GM21717 (cell line): ENCODE data around the gene RXRB.

ENCODE experiments used
- ATAC-seq: cut with Tn5 transposase; IDR thresholded peaks from one replicate; pipeline ENCODE4 v1.9.1; 2021; ENCODE audit warnings: mild to moderate bottlenecking, moderate library complexity; ENCODE audit not compliant: unreplicated experiment

The RXRB gene

DNA sequence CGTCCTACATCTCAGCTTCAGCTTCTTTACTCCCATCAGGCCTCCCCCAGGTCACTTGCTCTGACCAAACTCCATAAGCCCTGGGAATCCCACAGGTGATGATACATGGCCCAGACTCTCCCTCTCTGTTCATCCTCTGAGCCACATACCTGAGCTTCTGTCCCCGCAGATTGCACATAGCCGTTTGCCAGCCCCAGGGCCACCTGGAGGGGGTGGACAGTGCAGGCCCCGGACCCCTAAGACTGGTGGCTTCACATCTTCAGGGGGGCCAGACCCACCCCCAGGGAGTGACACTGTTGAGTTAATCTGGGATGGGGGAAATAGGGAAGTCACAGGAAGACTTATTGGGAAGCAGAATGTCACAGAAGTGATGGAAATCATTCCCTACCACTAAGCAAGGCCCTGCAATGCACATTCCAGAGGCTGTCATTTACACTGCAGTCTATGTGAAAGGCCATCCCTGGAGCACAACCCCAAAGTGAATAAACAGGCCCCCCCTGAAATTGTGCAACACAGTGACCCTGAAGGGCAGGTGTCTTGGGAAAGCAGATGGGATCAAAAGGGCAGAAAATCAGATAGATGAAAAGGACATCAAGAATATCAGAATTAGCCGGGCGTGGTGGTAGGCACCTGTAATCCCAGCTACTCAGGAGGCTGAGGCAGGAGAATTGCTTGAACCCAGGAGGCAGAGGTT, 2.2 kb downstream of the RXRB start:
- no peak for ATAC-seq

DNA sequence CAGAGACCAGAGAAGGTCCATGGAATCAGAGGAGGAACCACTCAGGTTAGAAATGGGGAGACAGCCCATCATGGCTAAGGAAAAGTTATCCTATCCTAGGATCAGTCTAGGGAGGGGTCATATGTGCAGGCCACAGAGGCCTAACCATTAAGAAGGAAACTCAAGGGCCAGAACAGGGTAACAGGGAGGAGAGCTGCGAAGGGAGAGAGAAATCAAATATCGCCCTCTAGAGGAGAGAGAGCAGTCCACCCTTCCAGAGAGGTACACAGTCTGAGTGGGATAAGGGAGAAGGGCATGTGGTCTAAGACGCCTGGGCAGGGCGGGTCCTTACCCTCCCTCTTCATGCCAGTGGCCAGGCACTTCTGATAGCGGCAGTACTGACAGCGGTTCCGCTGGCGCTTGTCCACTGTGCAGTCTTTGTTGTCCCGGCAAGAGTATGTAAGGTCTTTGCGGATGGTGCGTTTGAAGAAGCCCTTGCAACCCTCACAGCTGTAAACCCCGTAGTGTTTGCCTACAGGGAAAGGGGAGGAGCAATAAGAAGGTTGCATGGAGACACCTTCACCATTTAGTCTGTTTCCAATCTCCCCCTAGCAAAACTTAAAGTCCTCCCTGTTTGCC, 2.9 kb downstream of the RXRB start:
- no peak for ATAC-seq

GRCh38 chr6:33195304-33196165, 4.9 kb downstream of the RXRB start:
- ATAC-seq, result no peak

- no peak for ATAC-seq
Measured at GRCh38 chr6:33194431-33194979, 6.0 kb downstream of the RXRB start.

GRCh38 chr6:33193619-33194018, 6.8 kb downstream of the RXRB start:
- ATAC-seq, result no peak

GRCh38 chr6:33192671-33193602, 7.5 kb downstream of the RXRB start:
- no peak for ATAC-seq

- ATAC-seq, result no peak
Measured at GRCh38 chr6:33192105-33192646, 8.3 kb downstream of the RXRB start, which contains the start of gene COL11A2. Gene COL11A2 (minus strand): TSS chr6:33192467. CDS start chr6:33192240, 227 bp downstream.

DNA sequence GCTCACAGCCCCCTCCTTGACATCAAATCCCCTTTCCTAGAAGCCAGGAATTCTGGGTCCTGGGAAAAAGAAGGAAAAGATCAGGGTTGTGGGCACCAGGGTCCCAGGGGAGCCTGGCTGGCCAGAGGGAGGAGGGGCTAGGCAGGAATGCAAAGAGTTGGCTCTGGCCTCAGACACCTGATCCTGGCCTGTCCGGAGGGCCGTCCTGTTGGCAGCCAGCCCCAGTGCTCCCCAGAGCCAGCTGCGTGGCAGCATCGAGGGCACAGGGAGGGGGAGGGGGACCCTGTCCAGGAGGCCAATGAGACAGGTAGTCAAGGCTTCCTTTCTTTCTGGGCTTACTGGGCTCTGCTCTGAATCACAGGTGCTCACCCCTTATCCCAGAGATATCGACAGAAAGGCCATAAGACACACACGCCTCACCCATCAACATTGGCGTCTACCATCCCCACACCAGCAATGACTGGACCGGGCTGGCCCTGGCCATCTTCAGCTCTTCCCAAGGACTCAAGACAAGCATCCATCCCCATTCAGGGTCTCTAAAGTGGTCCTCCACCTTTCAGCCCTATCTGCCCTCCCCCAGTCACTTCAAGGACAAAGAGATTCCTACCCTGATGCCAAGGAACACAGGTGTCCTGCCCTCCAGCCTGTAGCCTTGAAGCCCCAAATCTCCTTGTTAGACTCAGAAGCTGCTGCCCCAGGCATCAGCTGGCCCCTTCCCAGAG, 8.9 kb downstream of the RXRB start:
- no peak for ATAC-seq

- ATAC-seq, result no peak
Measured at GRCh38 chr6:33190504-33191107, 9.9 kb downstream of the RXRB start.

DNA sequence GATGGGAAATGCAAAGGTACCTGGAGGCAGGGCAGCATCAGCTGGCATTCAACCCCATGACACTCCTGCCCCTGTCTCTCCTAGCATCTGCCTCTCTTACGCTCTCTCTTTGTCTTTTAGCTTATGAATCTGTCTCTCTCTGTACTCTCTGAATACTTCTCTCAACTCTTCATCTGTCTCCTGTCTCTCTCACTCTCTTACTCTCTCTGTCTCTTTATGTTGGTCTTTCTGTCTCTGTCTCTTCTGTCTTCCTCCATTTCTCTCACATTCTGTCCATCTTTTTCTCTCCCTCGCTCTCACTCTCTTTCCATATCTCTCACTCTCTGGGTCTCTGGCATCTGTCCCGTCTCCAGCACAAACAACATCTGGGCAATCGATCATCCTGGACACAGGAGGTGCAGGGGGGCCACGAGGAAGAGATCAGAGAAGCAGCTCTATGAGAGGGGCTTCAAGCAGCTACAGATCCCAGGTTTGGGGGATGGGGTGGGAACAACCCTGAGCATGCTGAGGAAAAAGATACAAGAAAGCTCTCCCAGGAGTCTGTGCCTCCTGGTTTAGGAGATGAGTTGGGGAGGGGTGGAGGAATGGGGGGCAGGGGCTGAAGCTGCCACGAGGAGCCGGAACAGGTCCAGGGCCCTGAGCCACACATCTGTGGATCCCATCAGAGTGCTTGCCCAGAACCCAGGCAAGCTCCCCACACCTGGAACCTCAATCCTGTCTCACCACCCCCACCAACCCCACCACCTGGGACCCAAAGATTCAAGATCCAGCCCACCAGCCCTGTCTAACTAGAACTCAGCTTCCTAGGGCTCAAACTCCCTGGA, 10.6 kb downstream of the RXRB start:
- ATAC-seq, result no peak

DNA sequence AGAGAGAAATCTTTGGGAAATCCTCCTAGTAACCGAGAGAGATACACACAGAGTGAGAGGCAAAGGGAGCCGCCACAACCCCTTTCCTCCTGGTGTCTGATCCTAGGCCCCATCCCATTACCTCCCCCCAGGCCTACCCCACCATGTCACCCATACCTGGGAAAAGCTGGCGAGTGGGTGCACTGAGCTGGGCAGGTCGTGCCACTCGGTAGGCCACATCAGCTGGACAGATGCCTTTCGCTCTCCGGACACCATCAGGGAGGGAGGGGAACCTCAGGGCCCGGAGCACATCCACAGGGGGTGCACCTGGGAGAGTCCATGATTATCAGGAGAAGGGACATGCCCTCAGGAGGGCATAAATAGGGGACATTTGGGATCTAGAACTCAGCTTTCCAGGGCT, 11.3 kb downstream of the RXRB start:
- no peak for ATAC-seq

DNA sequence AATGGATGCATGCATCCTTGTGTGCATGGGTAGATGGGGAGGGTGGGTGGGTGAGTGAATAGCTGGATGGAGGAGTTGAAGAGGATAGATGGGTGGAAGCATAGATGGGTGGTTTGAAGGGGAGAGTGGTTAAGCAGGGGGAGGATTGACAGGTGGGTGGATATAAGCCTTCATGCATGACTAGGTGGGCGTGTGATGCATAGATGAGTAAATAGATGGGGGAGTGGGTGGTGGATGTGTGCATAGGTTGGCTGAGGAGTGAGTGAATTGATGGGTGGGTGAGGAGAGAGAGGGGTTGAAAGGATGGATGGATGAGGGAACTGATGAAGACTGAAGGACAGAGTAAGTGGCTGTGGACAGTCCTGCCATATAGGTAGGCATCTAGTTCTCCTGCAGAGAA, 12.7 kb downstream of the RXRB start:
- no peak for ATAC-seq

DNA sequence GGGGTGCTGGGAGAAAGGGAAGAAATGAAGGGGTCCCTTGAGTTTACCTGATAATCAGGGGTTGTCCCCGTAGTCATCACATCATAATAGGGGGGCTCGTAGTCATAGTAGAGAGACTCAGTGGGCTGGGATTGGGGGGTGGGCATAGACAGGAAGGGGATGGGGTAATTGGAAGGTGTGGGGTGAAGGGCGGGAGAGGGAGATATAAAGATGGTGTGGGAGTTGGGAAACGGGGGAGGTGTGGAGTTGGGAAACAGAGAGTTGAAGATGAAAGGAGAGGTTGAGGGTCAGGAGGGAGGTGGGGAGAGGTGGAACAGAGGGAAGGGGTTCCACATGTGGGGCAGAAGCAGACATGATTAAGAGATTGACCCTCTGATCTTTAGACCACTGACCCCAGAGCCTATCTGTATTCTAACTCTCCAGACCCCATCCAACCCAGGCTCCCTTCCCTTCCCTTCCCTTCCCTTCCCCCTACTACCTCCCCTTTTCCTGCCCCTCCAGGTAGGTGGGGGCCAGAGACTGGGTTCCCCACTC, 14.7 kb downstream of the RXRB start:
- no peak for ATAC-seq

DNA sequence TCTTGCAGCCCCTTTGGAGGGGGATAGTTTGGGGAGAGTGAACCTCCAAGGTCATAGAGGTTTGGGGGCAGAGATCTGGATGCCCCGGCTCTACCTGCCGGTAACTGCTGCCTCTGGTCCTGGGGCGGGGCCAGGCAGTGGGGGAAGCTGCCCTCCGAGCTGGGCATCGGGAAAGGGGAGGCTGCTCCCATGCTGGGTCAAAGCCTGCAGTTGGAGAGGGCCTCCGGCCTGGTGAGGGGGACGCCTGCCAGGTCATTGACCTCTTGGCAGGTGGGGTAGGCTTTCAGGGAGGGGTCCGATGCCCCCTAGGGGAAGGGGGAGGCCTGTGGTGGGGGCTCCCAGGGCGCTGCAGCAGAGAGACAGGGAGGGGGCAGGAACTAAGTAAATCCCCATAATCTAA, 15.3 kb downstream of the RXRB start:
- no peak for ATAC-seq

DNA sequence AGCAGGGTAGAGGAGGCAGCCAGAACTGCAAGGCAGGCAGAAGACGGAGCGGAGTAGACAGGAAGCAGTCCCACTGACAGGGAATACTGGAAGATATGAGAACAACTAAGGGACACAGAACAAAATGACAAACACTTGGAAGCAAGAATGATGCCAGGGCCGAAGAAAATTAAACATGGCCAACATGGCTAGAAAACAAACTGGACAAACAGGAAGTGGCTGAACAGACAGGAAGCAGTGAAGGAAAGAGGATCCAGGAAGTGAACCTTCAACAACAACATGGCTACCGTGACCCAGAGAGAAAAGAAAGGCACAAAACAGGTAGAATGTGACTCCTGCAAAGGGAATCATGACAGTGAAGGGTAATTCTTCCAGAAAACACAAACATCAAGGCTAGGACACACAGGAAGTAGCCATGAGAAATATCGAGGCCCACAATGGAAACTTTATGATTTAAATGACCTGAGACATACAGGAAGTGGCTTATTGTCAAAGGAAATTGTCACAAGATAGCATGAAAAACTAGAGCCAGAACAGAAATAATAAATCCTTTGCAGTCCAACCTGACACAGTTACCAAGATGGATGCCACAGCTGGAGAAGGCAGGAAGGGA, 17.3 kb downstream of the RXRB start:
- no peak for ATAC-seq

DNA sequence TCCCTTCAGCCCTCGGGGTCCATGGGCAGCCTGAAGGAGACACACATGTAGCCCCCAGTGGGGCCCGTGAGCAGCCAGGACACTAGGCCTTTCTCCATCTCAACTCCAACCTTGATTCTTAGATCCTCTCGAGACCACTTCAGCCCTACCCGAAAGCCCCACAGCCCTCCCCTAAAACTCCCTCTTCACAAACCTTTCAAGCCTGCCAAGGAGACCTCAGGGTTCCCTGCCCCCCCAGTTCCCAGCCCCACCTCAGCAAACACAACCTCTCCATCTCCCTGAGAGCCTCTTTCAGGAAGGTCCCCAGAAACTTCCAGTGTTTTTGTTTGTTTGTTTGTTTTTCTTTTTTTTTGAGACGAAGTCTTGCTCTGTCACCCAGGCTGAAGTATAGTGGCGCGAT, 19.3 kb downstream of the RXRB start:
- ATAC-seq, result no peak

GRCh38 chr6:33178755-33179475, 21.6 kb downstream of the RXRB start:
- ATAC-seq, result no peak
